ENCODE measurements around the gene EIF4G3. TPM values are rescaled to one million over a fixed set of nuclear protein-coding genes. Genes with fewer than 3 reads are reported as not detected.

The EIF4G3 gene
- total RNA-seq, 2 donors from 2014 or later, result 70.3 to 70.5 TPM

DNA sequence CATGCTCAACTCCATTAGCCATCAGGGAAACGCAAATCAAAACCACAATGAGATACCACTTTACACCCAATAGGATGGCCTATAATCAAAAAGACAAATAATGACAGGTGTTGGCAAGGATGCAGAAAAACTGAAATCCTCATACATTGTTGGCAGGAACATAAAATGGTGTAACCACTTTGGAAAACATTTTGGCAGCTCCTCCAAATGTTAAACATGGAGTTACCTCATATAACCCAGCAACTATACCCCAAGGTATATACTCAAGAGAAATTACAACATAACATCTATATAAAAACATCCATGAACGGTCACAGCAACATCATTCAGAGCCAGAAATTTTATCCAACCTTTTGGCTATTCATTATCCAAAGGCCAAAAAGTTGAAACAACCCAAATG lies 11.6 kb downstream of the EIF4G3 start:
- intact Hi-C loops (cut with DNase I), result no loop called here
- no peaks in the 10 kb centered on the region for H3K27me3 ChIP-seq
- no peak overlapping the region for H3K27ac ChIP-seq
- TF ChIP-seq, protein P1, sequence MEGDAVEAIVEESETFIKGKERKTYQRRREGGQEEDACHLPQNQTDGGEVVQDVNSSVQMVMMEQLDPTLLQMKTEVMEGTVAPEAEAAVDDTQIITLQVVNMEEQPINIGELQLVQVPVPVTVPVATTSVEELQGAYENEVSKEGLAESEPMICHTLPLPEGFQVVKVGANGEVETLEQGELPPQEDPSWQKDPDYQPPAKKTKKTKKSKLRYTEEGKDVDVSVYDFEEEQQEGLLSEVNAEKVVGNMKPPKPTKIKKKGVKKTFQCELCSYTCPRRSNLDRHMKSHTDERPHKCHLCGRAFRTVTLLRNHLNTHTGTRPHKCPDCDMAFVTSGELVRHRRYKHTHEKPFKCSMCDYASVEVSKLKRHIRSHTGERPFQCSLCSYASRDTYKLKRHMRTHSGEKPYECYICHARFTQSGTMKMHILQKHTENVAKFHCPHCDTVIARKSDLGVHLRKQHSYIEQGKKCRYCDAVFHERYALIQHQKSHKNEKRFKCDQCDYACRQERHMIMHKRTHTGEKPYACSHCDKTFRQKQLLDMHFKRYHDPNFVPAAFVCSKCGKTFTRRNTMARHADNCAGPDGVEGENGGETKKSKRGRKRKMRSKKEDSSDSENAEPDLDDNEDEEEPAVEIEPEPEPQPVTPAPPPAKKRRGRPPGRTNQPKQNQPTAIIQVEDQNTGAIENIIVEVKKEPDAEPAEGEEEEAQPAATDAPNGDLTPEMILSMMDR (IDR thresholded peaks at IDR 0.05), result no peak
- no peak for DNase-seq
- no peaks in the 10 kb centered on the region for H3K4me1 ChIP-seq
- no peaks in the 10 kb centered on the region for H3K36me3 ChIP-seq
- no peaks in the 10 kb centered on the region for H3K9me3 ChIP-seq
- no peak overlapping the region for H3K4me3 ChIP-seq
- H3K9ac ChIP-seq (ENCODE audit: low read depth in 2 of 2, low read length in 2 of 2), result no peak overlapping the region

DNA sequence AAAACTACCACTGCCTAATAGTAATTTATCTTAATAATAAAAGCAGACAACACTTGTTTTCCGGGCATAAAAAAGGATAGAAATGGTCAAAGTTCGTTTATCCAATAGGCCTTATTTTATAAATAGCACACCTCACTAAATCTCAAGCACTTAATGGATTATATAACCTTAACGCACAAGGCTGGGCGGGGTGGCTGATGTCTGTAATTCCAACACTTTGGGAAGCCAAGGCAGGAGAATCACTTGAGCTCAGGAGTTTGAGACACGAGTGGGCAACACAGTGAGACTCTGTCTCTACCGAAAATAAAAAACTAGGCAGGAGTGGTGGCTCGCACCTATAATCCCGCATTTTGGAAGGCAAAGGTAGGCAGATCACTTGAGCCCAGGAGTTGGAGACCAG lies 12.4 kb downstream of the EIF4G3 start:
- Histone ChIP-seq H3K36me3 (no peaks in the 10 kb centered on the region), H3K4me1 (no peaks in the 10 kb centered on the region)

DNA sequence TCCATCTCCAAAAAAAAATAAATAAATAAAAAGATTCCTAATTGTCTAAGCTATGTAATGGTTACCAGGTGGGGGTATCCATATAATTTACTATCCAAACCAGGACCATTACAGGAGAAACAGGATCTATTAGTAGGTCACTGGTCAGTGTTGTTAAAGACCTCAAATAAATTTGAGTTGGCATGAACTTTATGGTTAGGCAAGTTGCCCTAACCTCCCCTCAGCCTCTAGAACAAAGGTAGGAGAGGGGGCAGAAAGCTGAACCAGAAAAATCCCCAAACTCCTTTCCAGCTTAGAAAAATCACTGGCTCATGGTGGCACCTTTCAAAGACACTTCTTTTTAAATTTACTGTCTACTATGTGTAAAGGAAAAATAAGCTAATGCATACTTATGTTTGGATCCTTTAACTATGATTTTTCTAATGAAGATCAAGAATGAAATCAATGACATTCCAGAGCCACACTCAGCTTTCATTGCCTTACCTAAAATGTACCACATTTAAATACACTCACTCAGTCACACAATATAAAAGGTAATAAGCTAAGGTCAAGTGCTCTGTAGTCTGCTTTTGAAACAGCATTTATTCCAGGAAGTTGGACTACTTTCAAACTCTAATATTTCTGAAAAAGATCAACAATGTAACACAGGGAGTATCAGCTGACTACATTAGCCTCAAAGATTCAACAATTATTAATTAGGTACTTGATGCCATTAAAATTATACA lies 13.8 kb downstream of the EIF4G3 start:
- no peak overlapping the region for H3K27ac ChIP-seq
- intact Hi-C loops (cut with DNase I), result no loop called here
- H3K9me3 ChIP-seq, result no peaks in the 10 kb centered on the region
- H3K9ac ChIP-seq (ENCODE audit: low read depth in 2 of 2, low read length in 2 of 2), result no peak overlapping the region
- no peaks in the 10 kb centered on the region for H3K36me3 ChIP-seq
- TF ChIP-seq, protein P1 (IDR thresholded peaks at IDR 0.05), result no peak
- H3K27me3 ChIP-seq, result no peaks in the 10 kb centered on the region
- H3K4me3 ChIP-seq, result no peak overlapping the region
- H3K4me1 ChIP-seq, result no peaks in the 10 kb centered on the region
- DNase-seq, result no peak

More for the DNA sequence above, 12.4 kb downstream of the EIF4G3 start:
- TF ChIP-seq, protein P1 (IDR thresholded peaks at IDR 0.05), result no peak
- no peak overlapping the region for H3K27ac ChIP-seq
- no peak overlapping the region for H3K9ac ChIP-seq (ENCODE audit: low read depth in 2 of 2, low read length in 2 of 2)
- intact Hi-C loops (cut with DNase I), result no loop called here
- no peak for DNase-seq
- H3K9me3 ChIP-seq, result no peaks in the 10 kb centered on the region
- H3K4me3 ChIP-seq, result no peak overlapping the region
- no peaks in the 10 kb centered on the region for H3K27me3 ChIP-seq

DNA sequence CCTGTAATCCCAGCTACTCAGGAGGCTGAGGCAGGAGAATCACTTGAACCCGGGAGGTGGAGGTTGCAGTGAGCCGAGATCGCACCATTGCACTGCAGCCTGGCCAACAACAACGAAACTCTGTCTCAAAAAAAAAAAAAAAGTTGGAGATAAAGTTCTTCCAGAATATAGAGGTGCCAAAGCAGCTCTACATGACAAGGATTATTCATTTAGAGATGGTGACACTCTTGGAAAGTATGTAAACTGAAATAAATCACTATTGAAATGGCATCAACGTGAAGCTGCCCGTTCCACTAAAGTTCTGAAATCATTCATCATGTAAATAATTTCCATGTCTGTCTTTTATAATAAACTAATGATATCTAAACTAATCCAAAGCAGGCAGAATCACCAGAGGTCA lies 14.9 kb downstream of the EIF4G3 start:
- no peak for DNase-seq
- Histone ChIP-seq H3K36me3 (no peaks in the 10 kb centered on the region), H3K27me3 (no peaks in the 10 kb centered on the region), H3K9me3 (no peaks in the 10 kb centered on the region), H3K4me1 (no peaks in the 10 kb centered on the region), H3K4me3 (no peak overlapping the region), H3K9ac (ENCODE audit: low read depth in 2 of 2, low read length in 2 of 2) (no peak overlapping the region), H3K27ac (no peak overlapping the region)
- TF ChIP-seq, protein P1 (IDR thresholded peaks at IDR 0.05), result no peak
- intact Hi-C loops (cut with DNase I), result no loop called here

DNA sequence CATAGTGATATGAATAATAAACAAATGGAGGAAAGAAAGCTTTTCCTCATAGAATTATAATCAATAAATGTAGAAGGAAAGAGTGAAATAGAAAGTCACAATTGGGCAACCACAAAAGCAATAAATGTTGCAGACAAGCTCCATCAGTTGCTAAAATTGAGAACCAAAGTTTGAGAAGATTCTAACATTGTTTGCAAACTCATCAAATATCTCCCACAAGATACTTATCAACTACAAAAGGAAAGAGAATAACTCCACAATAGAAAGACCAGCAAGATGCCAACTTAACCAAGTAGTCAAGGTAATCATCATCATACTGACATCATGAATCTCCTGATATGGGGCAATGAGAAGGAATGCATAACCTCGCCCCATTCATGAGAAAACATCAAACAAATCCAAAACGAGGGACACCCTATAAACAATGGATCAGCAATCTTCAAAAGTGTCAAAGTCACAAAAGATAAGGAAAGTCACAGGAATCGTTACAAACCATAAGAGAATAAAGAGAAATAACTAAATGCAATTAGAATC lies 16.4 kb downstream of the EIF4G3 start:
- Histone ChIP-seq H3K27me3 (no peaks in the 10 kb centered on the region), H3K27ac (no peak overlapping the region), H3K9me3 (no peaks in the 10 kb centered on the region), H3K4me3 (no peak overlapping the region), H3K4me1 (no peaks in the 10 kb centered on the region), H3K36me3 (no peaks in the 10 kb centered on the region), H3K9ac (ENCODE audit: low read depth in 2 of 2, low read length in 2 of 2) (no peak overlapping the region)
- no peak for DNase-seq
- intact Hi-C loops (cut with DNase I), result no loop called here
- TF ChIP-seq, protein P1 (IDR thresholded peaks at IDR 0.05), result no peak
